Endothelial cell of umbilical vein (primary cell): ENCODE data around the gene SDSL. TPM values are rescaled to one million over a fixed set of nuclear protein-coding genes. Genes with fewer than 3 reads are reported as not detected.

Experiments used
- BruUV-seq: library from RNA; stranded (reverse); fragments of 400-500 nt; replicated peaks from 2 replicates; lab custom pipeline; 2021; lab: Mats Ljungman, UMichigan
- CTCF ChIA-PET: fragments of 300-600, 350-600 bp; sonication (Branson Sonifier 250); formaldehyde crosslinking; loops from one replicate; lab custom pipeline; 2021; ENCODE audit warnings: antibody characterized with exemption, inconsistent platforms; lab: Charles Lee
- POLR2A ChIA-PET: fragments of 300-600, 350-600 bp; sonication (Branson Sonifier 250); formaldehyde crosslinking; loops from one replicate; lab custom pipeline; 2021; ENCODE audit warnings: antibody characterized with exemption, inconsistent platforms; lab: Charles Lee
- DNase-seq: peaks from one replicate; pipeline ENCODE4 v3.0.0-alpha.2; 2011; ENCODE audit warnings: low read depth, low spot score
- FAIRE-seq: peaks from 2 replicates; lab custom pipeline; 2011; peaks lifted over from hg19 to GRCh38; lab: Jason Lieb, UNC
- H2AFZ ChIP-seq: 2 replicates; pipeline ENCODE4 v1.6.0; 2012; ENCODE audit warnings: low read depth, low read length, control low read depth, inconsistent platforms
- H3K27ac ChIP-seq: 2 replicates; pipeline ENCODE4 v1.5.1; 2011; ENCODE audit warnings: low read depth, mild to moderate bottlenecking, control low read depth, low read length, moderate library complexity; ENCODE audit not compliant: insufficient read depth
- H3K27me3 ChIP-seq, 2 experiments: 2 replicates each; pipeline versions ENCODE4 v1.6.0 to v1.6.1; 2011; ENCODE audit warnings: low read length in 2 of 2, mixed read lengths in 1 of 2; ENCODE audit not compliant: control insufficient read depth in 2 of 2, insufficient read depth in 2 of 2
- H3K36me3 ChIP-seq, 2 experiments: 2 replicates in 1 of 2; 3 replicates in 1 of 2; pipeline ENCODE4 v1.5.1; 2011; ENCODE audit warnings: low read length in 2 of 2, mild to moderate bottlenecking in 1 of 2, moderate library complexity in 1 of 2; ENCODE audit not compliant: control insufficient read depth in 2 of 2, insufficient read depth in 2 of 2; ENCODE audit errors: extremely low read depth in 1 of 2
- H3K4me1 ChIP-seq: 3 replicates; pipeline ENCODE4 v1.5.1; 2011; ENCODE audit warnings: mild to moderate bottlenecking, low read length; ENCODE audit not compliant: control insufficient read depth, insufficient read depth; ENCODE audit errors: extremely low read depth
- H3K4me2 ChIP-seq: 2 replicates; pipeline ENCODE4 v1.6.1; 2011; ENCODE audit warnings: low read length, control low read depth, mixed read lengths; ENCODE audit not compliant: insufficient read depth
- H3K4me3 ChIP-seq, 3 experiments: fragments of 200-600 bp in 1 of 3; sonication (generic), shearing (Covaris generic) in 1 of 3; replicated peaks in 1 of 3; 2 replicates each; pipeline ENCODE4 v1.5.1; 2011 to 2016; ENCODE audit warnings: control low read depth in 3 of 3, low read length in 3 of 3, mild to moderate bottlenecking in 2 of 3, inconsistent platforms in 1 of 3, low read depth in 1 of 3, moderate library complexity in 1 of 3; ENCODE audit not compliant: insufficient read depth in 1 of 3
- H3K79me2 ChIP-seq: 2 replicates; pipeline ENCODE4 v1.6.0; 2012; ENCODE audit warnings: low read length, inconsistent platforms; ENCODE audit not compliant: control insufficient read depth, insufficient read depth
- H3K9ac ChIP-seq: replicated peaks from 2 replicates; pipeline ENCODE3; 2011; ENCODE audit warnings: low read length, control low read depth; ENCODE audit not compliant: insufficient read depth; ENCODE audit errors: extremely low read depth
- H3K9me1 ChIP-seq: replicated peaks from 3 replicates; pipeline ENCODE4 v1.6.0; 2011; ENCODE audit warnings: mild to moderate bottlenecking, low read length; ENCODE audit not compliant: control insufficient read depth, insufficient read depth; ENCODE audit errors: extremely low read depth
- H3K9me3 ChIP-seq: replicated peaks from 2 replicates; pipeline ENCODE4 v1.5.1; 2012; ENCODE audit warnings: low read length, inconsistent platforms; ENCODE audit not compliant: control insufficient read depth, insufficient read depth
- H4K20me1 ChIP-seq: replicated peaks from 2 replicates; pipeline ENCODE3; 2011; ENCODE audit warnings: mild to moderate bottlenecking, low read length; ENCODE audit not compliant: control insufficient read depth, insufficient read depth; ENCODE audit errors: extremely low read depth
- EZH2 ChIP-seq: IDR thresholded peaks from 2 replicates; pipeline ENCODE4 v1.6.1; 2012; ENCODE audit warnings: borderline replicate concordance, low read depth, mild to moderate bottlenecking, moderate library complexity, low read length, inconsistent platforms; ENCODE audit not compliant: severe bottlenecking
- FOS ChIP-seq: IDR thresholded peaks from 2 replicates; pipeline ENCODE4 v1.6.1; 2011; ENCODE audit warnings: mild to moderate bottlenecking, low read length, moderate library complexity, borderline replicate concordance; ENCODE audit not compliant: insufficient read depth
- GATA2 ChIP-seq: IDR thresholded peaks from 2 replicates; pipeline ENCODE4 v1.7.0; 2011; ENCODE audit warnings: low read depth, mild to moderate bottlenecking, moderate library complexity, mixed read lengths, low read length; ENCODE audit not compliant: insufficient read length, insufficient read depth
- JUN ChIP-seq: IDR thresholded peaks from 2 replicates; pipeline ENCODE4 v1.6.1; 2011; ENCODE audit warnings: borderline replicate concordance, low read depth; ENCODE audit not compliant: insufficient read length, insufficient read depth
- MAX ChIP-seq: IDR thresholded peaks from 2 replicates; pipeline ENCODE4 v1.6.1; 2011; ENCODE audit not compliant: insufficient read depth, insufficient read length
- MYC ChIP-seq: IDR thresholded peaks from one replicate; pipeline ENCODE4 v1.6.1; 2011; ENCODE audit warnings: mild to moderate bottlenecking, low read depth, low read length
- POLR2A ChIP-seq: IDR thresholded peaks from 2 replicates; pipeline ENCODE4 v1.6.1; 2012; ENCODE audit warnings: low read depth, mild to moderate bottlenecking, control low read depth, low read length
- POLR2AphosphoS5 ChIP-seq: IDR thresholded peaks from 2 replicates; pipeline ENCODE4 v1.6.1; 2012; ENCODE audit warnings: low read depth, mild to moderate bottlenecking, control low read depth, low read length, moderate library complexity; ENCODE audit not compliant: insufficient read depth
- dilution Hi-C: fragments of 300-500 bp; cut with MboI; formaldehyde crosslinking; loops from one replicate; pipeline ENCODE4 v1.15.0; 2019; ENCODE audit warnings: low sequenced_read_pairs; ENCODE audit not compliant: extremely low pct_ligation_motif_present
- intact Hi-C: fragments of 100-400 bp; cut with micrococcal nuclease; formaldehyde crosslinking; loops from one replicate; pipeline ENCODE4 v1.10.0; 2022
- polyA plus RNA-seq, 4 experiments: library from polyadenylated mRNA; depleted of rRNA in 3 of 4; stranded (reverse) in 3 of 4; unstranded in 1 of 4; fragments of >200 nt; gene quantifications; 2 replicates each; pipeline versions ENCODE4 v1.2.1 to v1.2.3, GENCODE V29; 2011 to 2012; ENCODE audit warnings: missing spikeins in 1 of 4
- total RNA-seq: library from RNA; stranded (reverse); gene quantifications from 2 replicates; pipeline ENCODE4 v1.2.3, GENCODE V29; 2021

The SDSL gene
- total and polyA plus RNA-seq, 2 donors (not counting 3 experiments of a cell fraction or from before 2014, with no cell fraction given): 5.7 to 16.9 TPM

GRCh38 chr12:113486722-113487121, 64.5 kb downstream of the SDSL start:
- H3K36me3 ChIP-seq: no peaks in the 10 kb centered on the region
- no peak overlapping the region for H2AFZ ChIP-seq
- H3K4me3 ChIP-seq: no peak overlapping the region
- no peak overlapping the region for H3K27ac ChIP-seq
- no peaks in the 10 kb centered on the region for H3K9me1 ChIP-seq
- no peak overlapping the region for H3K4me2 ChIP-seq
- no peaks in the 10 kb centered on the region for H3K4me1 ChIP-seq
- no peaks in the 10 kb centered on the region for H4K20me1 ChIP-seq
- ChIA-PET CTCF (no interaction called here), POLR2A (no interaction called here)
- no TSS peak for BruUV-seq
- intact Hi-C loops (no loop called here), dilution Hi-C loops (no loop called here)
- no peak for FAIRE-seq
- no peak for DNase-seq
- H3K79me2 ChIP-seq: no peaks in the 10 kb centered on the region
- H3K9me3 ChIP-seq: no peaks in the 10 kb centered on the region
- TF ChIP-seq EZH2 (no peak), POLR2AphosphoS5 (no peak), JUN (no peak), FOS (no peak), GATA2 (no peak), MYC (no peak), MAX (no peak), POLR2A (no peak)
- peaks cover 0 to 1% of the 10 kb centered on the region in 2 experiments for H3K27me3 ChIP-seq
- H3K9ac ChIP-seq: no peak overlapping the region

Other genes starting within 250 kb of the SDSL start
- gene DDX54, start 236.9 kb upstream of the SDSL start, total RNA-seq: 76.4 and 90.0 TPM in 2 replicates
- 41.9 and 54.1 TPM in 2 replicates for gene DDX54, start 236.9 kb upstream of the SDSL start, polyA plus RNA-seq
- gene RITA1, start 236.7 kb upstream of the SDSL start, total RNA-seq: 20.4 and 20.7 TPM in 2 replicates
- gene RITA1, start 236.7 kb upstream of the SDSL start, polyA plus RNA-seq: 21.1 and 21.3 TPM in 2 replicates
- gene TPCN1, start 200.9 kb upstream of the SDSL start, total RNA-seq: 17.9 and 28.3 TPM in 2 replicates
- gene TPCN1, start 200.9 kb upstream of the SDSL start, polyA plus RNA-seq: 18.7 and 19.5 TPM in 2 replicates
- gene SLC8B1, start 87.3 kb upstream of the SDSL start, total RNA-seq: 28.4 and 29.9 TPM in 2 replicates
- 45.4 and 50.6 TPM in 2 replicates for gene SLC8B1, start 87.3 kb upstream of the SDSL start, polyA plus RNA-seq
- gene PLBD2, start 63.8 kb upstream of the SDSL start, total RNA-seq: 44.8 and 46.8 TPM in 2 replicates
- gene PLBD2, start 63.8 kb upstream of the SDSL start, polyA plus RNA-seq: 20.3 and 24.4 TPM in 2 replicates
- not detected in 2 replicates for gene SDS, start 18.5 kb upstream of the SDSL start, total RNA-seq
- gene SDS, start 18.5 kb upstream of the SDSL start, polyA plus RNA-seq: not detected in 2 replicates
- gene LHX5, start 49.5 kb downstream of the SDSL start, total RNA-seq: not detected in 2 replicates
- gene LHX5, start 49.5 kb downstream of the SDSL start, polyA plus RNA-seq: not detected in 2 replicates